ENCODE results near the gene RCAN1. TPM values are rescaled to one million over a fixed set of nuclear protein-coding genes. Genes with fewer than 3 reads are reported as not detected.

Gene RCAN1
- polyA plus RNA-seq, 2 of the 4 experiments (the other 2 are of a cell fraction), result 10.2 to 11.9 TPM

DNA sequence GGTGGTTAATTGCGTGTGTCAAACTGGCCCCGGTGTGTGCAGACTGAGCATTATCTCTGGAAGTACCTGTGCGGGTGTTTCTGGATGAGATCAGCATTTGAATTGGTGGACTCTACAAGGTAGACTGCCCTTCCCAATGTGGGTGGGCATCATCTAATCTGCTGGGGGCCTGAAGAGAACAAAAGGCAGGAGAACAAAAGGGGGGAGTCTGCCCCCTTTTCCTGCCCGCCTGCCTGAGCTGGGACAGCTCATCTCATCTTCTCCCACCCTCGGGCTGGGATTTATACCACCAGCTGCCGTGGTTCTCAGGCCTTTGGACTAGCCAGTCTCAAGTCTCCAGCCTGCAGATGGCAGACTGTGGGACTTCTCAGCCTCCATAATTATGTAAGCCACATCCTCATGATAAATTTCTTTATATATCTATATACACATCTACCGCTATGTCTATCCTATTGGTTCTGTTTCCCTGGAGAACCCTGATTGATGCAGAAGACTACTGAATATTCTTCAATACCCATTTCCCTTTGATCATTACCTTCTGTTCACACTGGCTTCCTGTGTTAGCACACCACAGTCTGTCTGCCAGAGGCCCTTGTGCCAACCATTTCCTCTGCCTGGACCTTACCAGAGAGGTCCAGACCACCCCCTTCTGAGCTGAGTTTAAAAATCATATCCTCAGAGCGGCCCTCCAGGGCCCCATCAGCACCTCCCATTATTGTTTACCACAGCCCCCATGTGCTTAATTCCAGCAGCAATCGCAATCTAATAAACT lies 25.2 kb downstream of the RCAN1 start:
- no peak for DNase-seq (ENCODE audit: low read depth in 1 of 2, low spot score in 1 of 2)
- POLR2A ChIA-PET, result no interaction called here
- Histone ChIP-seq H3K4me2 (no peak overlapping the region), H3K4me1 (no peaks in the 10 kb centered on the region), H3K9me3 (no peaks in the 10 kb centered on the region), H3K4me3 (no peak overlapping the region), H3K27ac (no peak overlapping the region)
- TF ChIP-seq ZFP36 (IDR thresholded peaks at IDR 0.05; ENCODE audit: borderline replicate concordance, partially characterized antibody) (no peak), EP300 (IDR thresholded peaks at IDR 0.05) (no peak), JUN (IDR thresholded peaks at IDR 0.05) (no peak), CBX8 (IDR thresholded peaks at IDR 0.05) (no peak), NFE2L2 (conservative IDR thresholded peaks at IDR 0.05; ENCODE audit: low read length) (no peak), FOSB (CRISPR knock-in tag; IDR thresholded peaks at IDR 0.05) (no peak), KDM1A (IDR thresholded peaks at IDR 0.05; ENCODE audit: low read depth) (no peak), JUNB (IDR thresholded peaks at IDR 0.05) (no peak), GATA3 (IDR thresholded peaks at IDR 0.05; ENCODE audit: borderline replicate concordance) (no peak), HOXB5 (CRISPR knock-in tag; IDR thresholded peaks at IDR 0.05) (no peak)
- TF ChIP-seq, protein P1, sequence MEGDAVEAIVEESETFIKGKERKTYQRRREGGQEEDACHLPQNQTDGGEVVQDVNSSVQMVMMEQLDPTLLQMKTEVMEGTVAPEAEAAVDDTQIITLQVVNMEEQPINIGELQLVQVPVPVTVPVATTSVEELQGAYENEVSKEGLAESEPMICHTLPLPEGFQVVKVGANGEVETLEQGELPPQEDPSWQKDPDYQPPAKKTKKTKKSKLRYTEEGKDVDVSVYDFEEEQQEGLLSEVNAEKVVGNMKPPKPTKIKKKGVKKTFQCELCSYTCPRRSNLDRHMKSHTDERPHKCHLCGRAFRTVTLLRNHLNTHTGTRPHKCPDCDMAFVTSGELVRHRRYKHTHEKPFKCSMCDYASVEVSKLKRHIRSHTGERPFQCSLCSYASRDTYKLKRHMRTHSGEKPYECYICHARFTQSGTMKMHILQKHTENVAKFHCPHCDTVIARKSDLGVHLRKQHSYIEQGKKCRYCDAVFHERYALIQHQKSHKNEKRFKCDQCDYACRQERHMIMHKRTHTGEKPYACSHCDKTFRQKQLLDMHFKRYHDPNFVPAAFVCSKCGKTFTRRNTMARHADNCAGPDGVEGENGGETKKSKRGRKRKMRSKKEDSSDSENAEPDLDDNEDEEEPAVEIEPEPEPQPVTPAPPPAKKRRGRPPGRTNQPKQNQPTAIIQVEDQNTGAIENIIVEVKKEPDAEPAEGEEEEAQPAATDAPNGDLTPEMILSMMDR (IDR thresholded peaks at IDR 0.05), result no peak
- TF ChIP-seq, protein P2, sequence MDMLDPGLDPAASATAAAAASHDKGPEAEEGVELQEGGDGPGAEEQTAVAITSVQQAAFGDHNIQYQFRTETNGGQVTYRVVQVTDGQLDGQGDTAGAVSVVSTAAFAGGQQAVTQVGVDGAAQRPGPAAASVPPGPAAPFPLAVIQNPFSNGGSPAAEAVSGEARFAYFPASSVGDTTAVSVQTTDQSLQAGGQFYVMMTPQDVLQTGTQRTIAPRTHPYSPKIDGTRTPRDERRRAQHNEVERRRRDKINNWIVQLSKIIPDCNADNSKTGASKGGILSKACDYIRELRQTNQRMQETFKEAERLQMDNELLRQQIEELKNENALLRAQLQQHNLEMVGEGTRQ (IDR thresholded peaks at IDR 0.05), result no peak
- TF ChIP-seq, protein P3, sequence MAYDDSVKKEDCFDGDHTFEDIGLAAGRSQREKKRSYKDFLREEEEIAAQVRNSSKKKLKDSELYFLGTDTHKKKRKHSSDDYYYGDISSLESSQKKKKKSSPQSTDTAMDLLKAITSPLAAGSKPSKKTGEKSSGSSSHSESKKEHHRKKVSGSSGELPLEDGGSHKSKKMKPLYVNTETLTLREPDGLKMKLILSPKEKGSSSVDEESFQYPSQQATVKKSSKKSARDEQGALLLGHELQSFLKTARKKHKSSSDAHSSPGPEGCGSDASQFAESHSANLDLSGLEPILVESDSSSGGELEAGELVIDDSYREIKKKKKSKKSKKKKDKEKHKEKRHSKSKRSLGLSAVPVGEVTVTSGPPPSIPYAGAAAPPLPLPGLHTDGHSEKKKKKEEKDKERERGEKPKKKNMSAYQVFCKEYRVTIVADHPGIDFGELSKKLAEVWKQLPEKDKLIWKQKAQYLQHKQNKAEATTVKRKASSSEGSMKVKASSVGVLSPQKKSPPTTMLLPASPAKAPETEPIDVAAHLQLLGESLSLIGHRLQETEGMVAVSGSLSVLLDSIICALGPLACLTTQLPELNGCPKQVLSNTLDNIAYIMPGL (CRISPR knock-in tag; IDR thresholded peaks at IDR 0.05; ENCODE audit: borderline replicate concordance), result no peak
- TF ChIP-seq, protein P4, sequence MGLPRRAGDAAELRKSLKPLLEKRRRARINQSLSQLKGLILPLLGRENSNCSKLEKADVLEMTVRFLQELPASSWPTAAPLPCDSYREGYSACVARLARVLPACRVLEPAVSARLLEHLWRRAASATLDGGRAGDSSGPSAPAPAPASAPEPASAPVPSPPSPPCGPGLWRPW (IDR thresholded peaks at IDR 0.05), result no peak
- TF ChIP-seq, protein P5, sequence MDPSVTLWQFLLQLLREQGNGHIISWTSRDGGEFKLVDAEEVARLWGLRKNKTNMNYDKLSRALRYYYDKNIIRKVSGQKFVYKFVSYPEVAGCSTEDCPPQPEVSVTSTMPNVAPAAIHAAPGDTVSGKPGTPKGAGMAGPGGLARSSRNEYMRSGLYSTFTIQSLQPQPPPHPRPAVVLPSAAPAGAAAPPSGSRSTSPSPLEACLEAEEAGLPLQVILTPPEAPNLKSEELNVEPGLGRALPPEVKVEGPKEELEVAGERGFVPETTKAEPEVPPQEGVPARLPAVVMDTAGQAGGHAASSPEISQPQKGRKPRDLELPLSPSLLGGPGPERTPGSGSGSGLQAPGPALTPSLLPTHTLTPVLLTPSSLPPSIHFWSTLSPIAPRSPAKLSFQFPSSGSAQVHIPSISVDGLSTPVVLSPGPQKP (IDR thresholded peaks at IDR 0.05; ENCODE audit: low read depth, low read length), result no peak
- TF ChIP-seq, protein P6, sequence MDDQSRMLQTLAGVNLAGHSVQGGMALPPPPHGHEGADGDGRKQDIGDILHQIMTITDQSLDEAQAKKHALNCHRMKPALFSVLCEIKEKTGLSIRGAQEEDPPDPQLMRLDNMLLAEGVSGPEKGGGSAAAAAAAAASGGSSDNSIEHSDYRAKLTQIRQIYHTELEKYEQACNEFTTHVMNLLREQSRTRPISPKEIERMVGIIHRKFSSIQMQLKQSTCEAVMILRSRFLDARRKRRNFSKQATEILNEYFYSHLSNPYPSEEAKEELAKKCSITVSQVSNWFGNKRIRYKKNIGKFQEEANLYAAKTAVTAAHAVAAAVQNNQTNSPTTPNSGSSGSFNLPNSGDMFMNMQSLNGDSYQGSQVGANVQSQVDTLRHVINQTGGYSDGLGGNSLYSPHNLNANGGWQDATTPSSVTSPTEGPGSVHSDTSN (IDR thresholded peaks at IDR 0.05), result no peak
- no peak for FAIRE-seq
- CTCF ChIA-PET, result interaction anchor here (1.3 kb wide), 1 partner anchor 222 kb away, joined by 3 read pairs; no protein-coding TSS in a partner anchor
- ATAC-seq, result no peak
- WGBS (ENCODE audit: missing lambda C conversion rate), result 72% methylated on average over 9 of the region's 9 CpGs

DNA sequence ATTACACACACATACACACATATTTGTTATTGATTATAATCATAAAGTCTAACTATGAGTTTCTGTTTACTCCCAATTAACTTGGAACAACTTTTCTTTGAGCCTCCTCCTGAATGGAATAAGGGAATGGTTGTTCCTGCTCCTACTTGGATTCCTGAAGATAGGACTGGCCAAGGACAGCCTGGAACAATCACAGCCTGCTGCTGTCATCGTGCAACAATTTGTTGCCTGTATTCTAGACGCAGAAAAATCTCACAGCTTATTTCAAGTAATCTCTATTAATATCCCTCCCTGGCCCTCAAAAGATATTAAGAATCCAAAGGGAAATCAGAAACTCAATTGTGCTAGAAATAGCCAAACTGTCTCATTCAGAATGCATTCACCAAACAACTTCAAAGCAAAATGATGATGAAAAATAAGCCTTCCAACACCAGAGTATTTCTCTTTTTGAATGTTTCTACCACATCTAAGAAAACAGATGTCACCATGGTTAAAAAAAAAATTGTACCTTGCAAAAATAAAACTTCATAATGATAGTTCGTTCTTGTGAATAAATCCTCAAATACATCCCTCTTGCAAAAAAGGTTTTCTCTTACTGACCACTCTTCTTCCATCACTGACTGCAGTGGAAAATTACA lies 30.9 kb downstream of the RCAN1 start:
- H3K4me3 ChIP-seq, result no peak overlapping the region
- DNase-seq (ENCODE audit: low read depth in 1 of 2, low spot score in 1 of 2) (no peak), FAIRE-seq (no peak), ATAC-seq (no peak)
- CTCF ChIA-PET, result interaction anchor here (1.0 to 1.3 kb wide), 2 partner anchors 7 to 74 kb away, joined by 3 read pairs; no protein-coding TSS in a partner anchor
- no peak overlapping the region for H3K27ac ChIP-seq
- H3K4me1 ChIP-seq, result no peaks in the 10 kb centered on the region
- no peaks in the 10 kb centered on the region for H3K9me3 ChIP-seq
- POLR2A ChIA-PET, result no interaction called here
- no peak overlapping the region for H3K4me2 ChIP-seq
- 77% methylated on average over 3 of the region's 3 CpGs for WGBS (ENCODE audit: missing lambda C conversion rate)
- TF ChIP-seq CBX8 (IDR thresholded peaks at IDR 0.05) (no peak), ESRRA (IDR thresholded peaks at IDR 0.05; ENCODE audit: borderline replicate concordance, low read length) (no peak), HEYL (CRISPR knock-in tag; IDR thresholded peaks at IDR 0.05) (no peak), CHD4 (IDR thresholded peaks at IDR 0.05; ENCODE audit: borderline replicate concordance) (no peak), FOSB (CRISPR knock-in tag; IDR thresholded peaks at IDR 0.05) (no peak), ZSCAN20 (CRISPR knock-in tag; IDR thresholded peaks at IDR 0.05) (no peak), ZFP36 (IDR thresholded peaks at IDR 0.05; ENCODE audit: borderline replicate concordance, partially characterized antibody) (no peak), RFX5 (IDR thresholded peaks at IDR 0.05) (no peak), JUNB (IDR thresholded peaks at IDR 0.05) (no peak), KDM1A (IDR thresholded peaks at IDR 0.05; ENCODE audit: low read depth) (no peak), RAD21 (conservative IDR thresholded peaks at IDR 0.05 in 1 of 2, IDR thresholded peaks at IDR 0.05 in 1 of 2) (no peak)
- TF ChIP-seq, protein P7, sequence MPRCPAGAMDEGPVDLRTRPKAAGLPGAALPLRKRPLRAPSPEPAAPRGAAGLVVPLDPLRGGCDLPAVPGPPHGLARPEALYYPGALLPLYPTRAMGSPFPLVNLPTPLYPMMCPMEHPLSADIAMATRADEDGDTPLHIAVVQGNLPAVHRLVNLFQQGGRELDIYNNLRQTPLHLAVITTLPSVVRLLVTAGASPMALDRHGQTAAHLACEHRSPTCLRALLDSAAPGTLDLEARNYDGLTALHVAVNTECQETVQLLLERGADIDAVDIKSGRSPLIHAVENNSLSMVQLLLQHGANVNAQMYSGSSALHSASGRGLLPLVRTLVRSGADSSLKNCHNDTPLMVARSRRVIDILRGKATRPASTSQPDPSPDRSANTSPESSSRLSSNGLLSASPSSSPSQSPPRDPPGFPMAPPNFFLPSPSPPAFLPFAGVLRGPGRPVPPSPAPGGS (IDR thresholded peaks at IDR 0.05), result no peak
- TF ChIP-seq, protein P8, sequence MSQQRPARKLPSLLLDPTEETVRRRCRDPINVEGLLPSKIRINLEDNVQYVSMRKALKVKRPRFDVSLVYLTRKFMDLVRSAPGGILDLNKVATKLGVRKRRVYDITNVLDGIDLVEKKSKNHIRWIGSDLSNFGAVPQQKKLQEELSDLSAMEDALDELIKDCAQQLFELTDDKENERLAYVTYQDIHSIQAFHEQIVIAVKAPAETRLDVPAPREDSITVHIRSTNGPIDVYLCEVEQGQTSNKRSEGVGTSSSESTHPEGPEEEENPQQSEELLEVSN (IDR thresholded peaks at IDR 0.05; ENCODE audit: borderline replicate concordance, low read depth), result no peak
- TF ChIP-seq, protein P2 (IDR thresholded peaks at IDR 0.05), result no peak
